Measurements from ENCODE around the gene IRF8.
"Not testable (repeated sequence)": the region's sequence is repeated elsewhere in the genome, so short reads cannot be mapped to it uniquely, and the experiment has no call there.

The IRF8 gene

GRCh38 chr16:85936816-85937215 lies 37.9 kb downstream of the IRF8 start:
- no peaks in the 10 kb centered on the region for H3K27me3 ChIP-seq (ENCODE audit: control insufficient read depth, insufficient read depth, low read length)
- H3K4me1 ChIP-seq (ENCODE audit: control insufficient read depth, insufficient read depth, low read length), result no peaks in the 10 kb centered on the region
- no peaks in the 10 kb centered on the region for H3K36me3 ChIP-seq (ENCODE audit: control insufficient read depth, insufficient read depth, low read length)
- H3K9ac ChIP-seq (ENCODE audit: low read length), result no peak overlapping the region
- no peak overlapping the region for H3K4me3 ChIP-seq (ENCODE audit: low read length)
- H3K27ac ChIP-seq (ENCODE audit: low read depth, low read length), result no peak overlapping the region

DNA sequence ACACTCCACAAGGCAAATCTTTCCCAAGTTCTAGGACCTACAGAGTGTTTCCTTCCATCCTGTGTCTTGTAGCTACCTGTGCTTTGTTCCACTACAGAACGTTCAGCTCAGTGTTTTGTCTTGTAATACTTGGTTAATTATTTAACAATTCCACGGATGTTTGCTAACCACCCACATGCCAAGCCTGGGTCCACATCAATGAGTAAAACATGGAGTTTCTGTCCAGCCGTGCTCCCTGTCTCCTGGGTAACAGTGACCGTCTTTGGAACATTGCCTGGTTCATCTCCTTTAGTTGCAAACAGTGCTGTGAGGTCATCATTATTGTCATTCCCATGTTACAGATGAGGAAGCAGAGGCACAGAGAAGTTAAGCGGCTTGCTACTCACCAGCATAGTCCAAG lies 41.3 kb downstream of the IRF8 start:
- H3K9ac ChIP-seq (ENCODE audit: low read length), result no peak overlapping the region

DNA sequence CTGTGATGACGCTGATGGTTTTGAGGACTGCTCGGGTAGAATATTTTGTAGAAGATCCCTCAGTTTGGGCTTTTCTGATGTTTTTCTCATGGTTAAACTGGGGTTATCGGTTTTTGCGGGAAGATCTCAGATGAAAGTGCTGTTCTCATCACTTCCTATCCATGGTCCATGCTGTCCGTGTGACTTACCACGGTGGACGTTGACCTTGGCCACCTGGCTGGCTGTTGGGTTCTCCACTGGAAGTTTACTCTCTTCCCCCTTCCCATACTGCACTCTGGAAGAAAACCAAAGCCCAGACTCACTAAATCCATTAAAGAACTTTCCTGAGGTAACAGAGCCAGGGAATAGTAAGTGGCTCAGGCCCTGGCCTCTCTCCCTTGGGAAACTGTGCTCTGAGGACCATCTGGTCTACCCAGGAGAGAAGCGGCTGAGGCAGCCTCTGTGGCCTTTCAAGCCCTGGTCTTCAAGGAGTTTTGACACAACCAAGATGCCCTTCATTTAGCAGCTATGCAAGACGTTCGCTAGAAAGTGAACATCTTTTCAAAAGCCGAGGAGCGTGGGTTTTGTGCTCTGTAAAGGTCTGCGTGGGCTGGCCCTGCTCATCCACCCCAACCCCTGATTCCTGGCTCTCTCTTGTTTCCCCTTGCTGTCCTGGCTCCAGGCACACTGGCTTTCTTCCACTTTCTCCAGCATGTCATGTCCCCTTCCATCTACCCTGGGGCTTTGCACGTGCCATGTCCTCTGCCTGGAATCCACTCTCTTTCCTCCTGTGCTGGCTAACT lies 43.1 kb downstream of the IRF8 start:
- peaks cover 1% of the 10 kb centered on the region for H3K27me3 ChIP-seq (ENCODE audit: control insufficient read depth, insufficient read depth, low read length)
- H3K4me1 ChIP-seq (ENCODE audit: control insufficient read depth, insufficient read depth, low read length), result no peaks in the 10 kb centered on the region
- no peaks in the 10 kb centered on the region for H3K36me3 ChIP-seq (ENCODE audit: control insufficient read depth, insufficient read depth, low read length)
- H3K4me3 ChIP-seq (ENCODE audit: low read length), result no peak overlapping the region
- no peak overlapping the region for H3K9ac ChIP-seq (ENCODE audit: low read length)
- no peak overlapping the region for H3K27ac ChIP-seq (ENCODE audit: low read depth, low read length)

More for the DNA sequence above, 41.3 kb downstream of the IRF8 start:
- Histone ChIP-seq H3K27ac (ENCODE audit: low read depth, low read length) (no peak overlapping the region), H3K4me1 (ENCODE audit: control insufficient read depth, insufficient read depth, low read length) (no peaks in the 10 kb centered on the region), H3K27me3 (ENCODE audit: control insufficient read depth, insufficient read depth, low read length) (no peaks in the 10 kb centered on the region), H3K36me3 (ENCODE audit: control insufficient read depth, insufficient read depth, low read length) (no peaks in the 10 kb centered on the region), H3K4me3 (ENCODE audit: low read length) (no peak overlapping the region)

- not testable (repeated sequence) for H3K36me3 ChIP-seq (ENCODE audit: control insufficient read depth, insufficient read depth, low read length); H3K4me1 ChIP-seq (ENCODE audit: control insufficient read depth, insufficient read depth, low read length); H3K9ac ChIP-seq (ENCODE audit: low read length); H3K27me3 ChIP-seq (ENCODE audit: control insufficient read depth, insufficient read depth, low read length); H3K27ac ChIP-seq (ENCODE audit: low read depth, low read length); H3K4me3 ChIP-seq (ENCODE audit: low read length)
Observed at GRCh38 chr16:85942659-85943058, 43.7 kb downstream of the IRF8 start.

DNA sequence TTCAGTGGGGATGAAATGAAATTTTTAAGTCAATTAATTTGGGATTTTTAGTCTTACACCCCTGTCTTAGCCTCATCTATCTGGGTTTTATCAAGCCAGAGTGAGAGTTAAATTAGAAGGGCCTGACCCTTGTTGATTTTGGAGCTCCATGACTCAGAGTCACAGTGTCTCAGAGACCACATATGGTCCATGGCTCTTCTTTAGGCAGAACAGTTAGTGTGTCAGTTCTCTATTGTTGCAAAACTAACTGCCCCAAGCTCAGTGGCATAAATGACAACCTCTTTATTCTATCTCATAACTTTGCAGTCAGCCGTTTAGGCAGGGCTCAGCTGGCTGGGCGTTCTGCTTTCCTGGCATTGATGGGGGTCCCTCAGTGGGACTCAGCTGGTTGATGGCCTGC lies 44.7 kb downstream of the IRF8 start:
- Histone ChIP-seq H3K27ac (ENCODE audit: low read depth, low read length) (no peak overlapping the region), H3K27me3 (ENCODE audit: control insufficient read depth, insufficient read depth, low read length) (peaks cover 1% of the 10 kb centered on the region), H3K36me3 (ENCODE audit: control insufficient read depth, insufficient read depth, low read length) (no peaks in the 10 kb centered on the region), H3K9ac (ENCODE audit: low read length) (no peak overlapping the region), H3K4me1 (ENCODE audit: control insufficient read depth, insufficient read depth, low read length) (no peaks in the 10 kb centered on the region), H3K4me3 (ENCODE audit: low read length) (no peak overlapping the region)

- H3K4me1 ChIP-seq (ENCODE audit: control insufficient read depth, insufficient read depth, low read length), result no peaks in the 10 kb centered on the region
- no peaks in the 10 kb centered on the region for H3K36me3 ChIP-seq (ENCODE audit: control insufficient read depth, insufficient read depth, low read length)
- no peak overlapping the region for H3K9ac ChIP-seq (ENCODE audit: low read length)
- H3K4me3 ChIP-seq (ENCODE audit: low read length), result no peak overlapping the region
- H3K27ac ChIP-seq (ENCODE audit: low read depth, low read length), result no peak overlapping the region
- peaks cover 1% of the 10 kb centered on the region for H3K27me3 ChIP-seq (ENCODE audit: control insufficient read depth, insufficient read depth, low read length)
Observed at GRCh38 chr16:85944572-85945423, 45.8 kb downstream of the IRF8 start.

- no peak overlapping the region for H3K27ac ChIP-seq (ENCODE audit: low read depth, low read length)
Observed at GRCh38 chr16:85945424-85945751, 46.4 kb downstream of the IRF8 start.

DNA sequence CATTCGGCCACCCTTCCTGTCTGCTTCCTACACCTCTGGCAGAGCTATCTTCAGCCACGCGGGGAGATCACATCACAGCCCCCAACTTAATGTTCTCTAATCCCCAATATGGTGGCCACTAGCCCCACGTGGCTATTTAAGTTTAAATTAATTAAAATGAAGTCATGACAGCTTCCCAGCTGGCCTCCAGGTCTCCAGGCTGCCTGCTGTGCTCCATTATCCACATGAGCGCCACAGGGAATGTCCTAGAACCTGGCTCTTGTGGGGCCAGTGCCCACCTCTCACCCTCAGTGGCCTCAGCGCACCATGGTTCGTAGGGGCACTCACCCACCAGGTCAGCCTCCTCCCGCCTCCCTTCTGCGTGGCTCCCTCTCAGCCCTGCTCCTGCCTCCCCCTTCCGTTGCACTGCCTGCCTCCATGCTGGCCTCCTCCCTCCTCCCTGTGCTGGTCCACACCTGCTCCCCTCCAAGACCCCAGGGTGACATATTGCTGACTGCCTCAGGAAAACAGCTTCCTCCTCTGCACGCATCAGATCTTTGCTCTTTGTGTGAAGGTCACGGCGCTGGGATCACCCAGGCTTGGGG lies 47.7 kb downstream of the IRF8 start:
- Histone ChIP-seq H3K4me3 (ENCODE audit: low read length) (no peak overlapping the region), H3K27me3 (ENCODE audit: control insufficient read depth, insufficient read depth, low read length) (peaks cover 1% of the 10 kb centered on the region), H3K27ac (ENCODE audit: low read depth, low read length) (no peak overlapping the region), H3K36me3 (ENCODE audit: control insufficient read depth, insufficient read depth, low read length) (no peaks in the 10 kb centered on the region), H3K9ac (ENCODE audit: low read length) (no peak overlapping the region), H3K4me1 (ENCODE audit: control insufficient read depth, insufficient read depth, low read length) (no peaks in the 10 kb centered on the region)

More at GRCh38 chr16:85945424-85945751, 46.4 kb downstream of the IRF8 start:
- Histone ChIP-seq H3K36me3 (ENCODE audit: control insufficient read depth, insufficient read depth, low read length) (no peaks in the 10 kb centered on the region), H3K4me3 (ENCODE audit: low read length) (no peak overlapping the region), H3K4me1 (ENCODE audit: control insufficient read depth, insufficient read depth, low read length) (no peaks in the 10 kb centered on the region), H3K9ac (ENCODE audit: low read length) (no peak overlapping the region), H3K27me3 (ENCODE audit: control insufficient read depth, insufficient read depth, low read length) (peaks cover 1% of the 10 kb centered on the region)

- Histone ChIP-seq H3K4me1 (ENCODE audit: control insufficient read depth, insufficient read depth, low read length) (no peaks in the 10 kb centered on the region), H3K4me3 (ENCODE audit: low read length) (peak overlapping the region; percentile 40), H3K9ac (ENCODE audit: low read length) (no peak overlapping the region), H3K27me3 (ENCODE audit: control insufficient read depth, insufficient read depth, low read length) (peaks cover 1% of the 10 kb centered on the region), H3K27ac (ENCODE audit: low read depth, low read length) (no peak overlapping the region), H3K36me3 (ENCODE audit: control insufficient read depth, insufficient read depth, low read length) (no peaks in the 10 kb centered on the region)
Observed at GRCh38 chr16:85947230-85948137, 48.5 kb downstream of the IRF8 start.

GRCh38 chr16:85948138-85948509 lies 49.2 kb downstream of the IRF8 start:
- H3K9ac ChIP-seq (ENCODE audit: low read length), result no peak overlapping the region
- no peak overlapping the region for H3K27ac ChIP-seq (ENCODE audit: low read depth, low read length)
- H3K4me1 ChIP-seq (ENCODE audit: control insufficient read depth, insufficient read depth, low read length), result no peaks in the 10 kb centered on the region
- H3K36me3 ChIP-seq (ENCODE audit: control insufficient read depth, insufficient read depth, low read length), result no peaks in the 10 kb centered on the region
- peaks cover 1% of the 10 kb centered on the region for H3K27me3 ChIP-seq (ENCODE audit: control insufficient read depth, insufficient read depth, low read length)
- peak overlapping the region; percentile 40 for H3K4me3 ChIP-seq (ENCODE audit: low read length)

DNA sequence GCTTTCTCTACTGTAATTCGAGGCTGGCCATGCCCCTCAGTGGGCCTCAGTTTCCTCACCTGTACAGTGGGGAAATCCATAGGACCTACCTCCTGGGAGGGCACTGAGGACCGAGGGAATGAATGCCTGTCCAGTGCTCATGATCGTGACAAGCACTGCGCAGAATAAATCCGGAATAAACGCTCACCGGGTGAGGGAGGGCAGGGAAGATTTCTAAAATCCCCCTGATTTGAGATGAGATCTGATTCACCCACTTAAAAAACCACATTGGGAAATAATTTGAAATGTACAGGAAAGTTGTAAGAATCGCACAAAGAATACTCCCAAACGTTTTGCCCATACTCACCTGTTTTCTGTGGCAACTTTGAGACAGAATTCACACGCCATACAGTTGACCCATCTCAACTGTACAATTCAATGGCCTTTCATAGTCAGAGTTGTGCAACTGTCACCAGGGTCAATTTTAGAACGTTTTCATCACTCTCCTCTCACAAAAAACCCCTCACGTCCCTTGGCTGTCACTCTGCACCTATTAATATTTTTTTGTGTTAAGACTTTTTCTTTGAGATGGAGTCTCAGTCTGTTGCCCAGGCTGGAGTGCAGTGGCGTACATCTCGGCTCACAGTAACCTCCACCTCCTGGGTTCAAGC lies 49.8 kb downstream of the IRF8 start:
- H3K4me1 ChIP-seq (ENCODE audit: control insufficient read depth, insufficient read depth, low read length), result no peaks in the 10 kb centered on the region
- no peak overlapping the region for H3K9ac ChIP-seq (ENCODE audit: low read length)
- H3K4me3 ChIP-seq (ENCODE audit: low read length), result no peak overlapping the region
- H3K36me3 ChIP-seq (ENCODE audit: control insufficient read depth, insufficient read depth, low read length), result no peaks in the 10 kb centered on the region
- H3K27me3 ChIP-seq (ENCODE audit: control insufficient read depth, insufficient read depth, low read length), result peaks cover 1% of the 10 kb centered on the region
- no peak overlapping the region for H3K27ac ChIP-seq (ENCODE audit: low read depth, low read length)

Data from rectal smooth muscle tissue (tissue), 1 donor.